Activated CD4-positive, alpha-beta T cell treated with anti-CD3 and anti-CD28 coated beads for 4 hours (primary cell): Measurements from ENCODE around the gene AFG1L.
"Not testable (repeated sequence)": the region's sequence is repeated elsewhere in the genome, so short reads cannot be mapped to it uniquely, and the experiment has no call there.

Source experiments
- DNase-seq, 2 donors: peaks; one replicate each; pipeline ENCODE4 v3.0.0-alpha.2; 2020

Gene AFG1L

DNA sequence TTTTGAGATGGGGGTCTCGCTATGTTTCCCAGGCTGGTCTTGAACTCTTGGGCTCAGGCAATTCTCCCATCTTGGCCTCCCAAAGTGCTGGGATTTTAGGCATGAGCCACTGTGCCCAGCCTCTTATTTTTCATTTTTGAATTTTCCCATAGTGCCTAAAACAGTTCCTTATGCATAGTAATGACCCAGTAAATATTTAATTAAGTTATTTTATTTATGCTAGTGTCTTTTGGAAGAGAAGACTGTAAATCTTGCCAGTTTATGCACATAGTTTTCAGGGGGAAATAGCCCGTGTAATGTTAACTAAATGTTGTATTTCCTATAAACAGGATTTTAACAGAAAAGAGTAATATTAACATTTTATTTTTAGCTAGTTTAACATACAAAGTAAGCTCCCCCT, 60.3 kb downstream of the AFG1L start:
- DNase-seq = no peak

DNA sequence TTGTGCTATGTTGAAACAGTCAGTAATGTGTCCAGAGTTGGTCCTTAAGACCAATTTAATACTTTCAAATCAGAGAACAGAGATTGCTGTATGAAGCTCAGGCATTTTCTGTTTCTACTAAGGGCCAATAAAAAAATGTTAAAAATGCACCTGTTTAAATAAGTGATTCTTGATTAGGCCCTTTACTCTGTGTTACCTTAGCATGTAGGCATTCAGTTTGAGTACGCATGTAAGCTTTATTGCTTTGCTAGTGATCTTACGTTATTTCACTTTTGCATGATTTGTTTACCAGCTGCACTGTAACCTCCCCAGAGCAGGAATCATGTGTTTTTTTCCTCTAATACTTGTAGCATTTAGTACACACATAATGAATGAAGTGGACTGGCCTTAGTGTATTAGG, 61.0 kb downstream of the AFG1L start:
- no peak for DNase-seq

DNA sequence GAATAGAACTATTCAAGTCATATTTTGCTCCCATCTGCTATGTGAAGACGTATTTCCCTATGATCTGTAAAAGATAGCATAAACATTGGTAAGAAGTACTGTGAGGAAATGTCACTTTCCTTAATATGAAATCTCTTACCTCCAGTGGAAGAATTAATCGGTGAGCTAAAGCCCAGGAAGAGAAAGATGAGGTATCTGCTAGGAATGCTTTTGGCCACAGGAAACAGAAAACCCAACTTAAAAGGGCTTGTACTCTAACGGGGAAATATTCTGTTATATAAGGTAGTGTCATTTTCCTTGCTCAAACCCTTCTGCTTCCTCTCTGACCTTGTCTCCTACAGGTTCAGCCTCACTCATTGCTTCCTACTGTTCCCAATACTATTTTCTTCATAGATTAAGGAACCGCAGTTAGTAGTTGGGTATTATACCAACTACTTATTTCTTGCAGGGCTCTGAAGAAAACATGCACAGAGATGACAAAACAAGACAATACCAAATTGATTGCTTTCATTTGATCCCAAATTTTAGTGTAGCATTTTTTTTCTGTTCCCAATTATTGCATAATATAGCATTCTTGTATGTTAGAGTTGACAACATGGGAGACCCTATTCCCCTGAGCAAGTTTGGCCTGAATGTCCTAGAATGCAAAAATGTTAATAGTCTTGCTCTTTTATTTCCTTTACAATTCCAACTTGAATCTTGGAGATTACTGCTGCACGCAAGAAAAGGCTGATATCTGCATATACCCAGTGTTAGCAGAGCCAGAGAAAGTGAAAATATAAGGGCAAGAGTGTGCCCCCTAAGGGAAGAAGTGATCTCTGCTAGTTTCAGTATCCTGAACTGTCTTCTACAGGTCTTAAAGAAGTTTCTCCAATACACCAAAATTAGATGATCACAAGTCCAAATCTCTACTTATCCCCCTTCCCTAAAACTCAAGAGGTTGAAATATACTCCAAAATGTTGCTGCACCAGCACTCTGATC, 65.3 kb downstream of the AFG1L start:
- DNase-seq = no peak

DNA sequence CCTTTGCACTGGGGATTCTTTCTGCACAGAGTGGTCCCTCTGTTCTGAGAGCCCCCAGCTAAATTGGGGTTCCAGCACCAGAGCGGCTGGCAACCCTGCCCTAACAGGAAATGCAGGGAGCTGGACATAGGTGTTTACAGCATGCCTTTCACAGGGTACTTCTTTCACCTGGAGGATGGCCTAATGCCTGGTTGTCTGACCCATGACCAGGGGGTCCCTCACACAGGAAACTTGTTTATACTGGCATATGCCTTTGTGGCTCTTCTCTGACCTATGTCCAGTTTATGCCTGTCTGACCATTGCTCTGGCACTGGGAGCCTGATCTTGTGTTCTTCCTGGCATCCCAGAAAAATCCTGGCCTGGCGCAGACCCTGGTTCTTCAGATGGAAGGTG, 66.1 kb downstream of the AFG1L start:
- no peak for DNase-seq

DNA sequence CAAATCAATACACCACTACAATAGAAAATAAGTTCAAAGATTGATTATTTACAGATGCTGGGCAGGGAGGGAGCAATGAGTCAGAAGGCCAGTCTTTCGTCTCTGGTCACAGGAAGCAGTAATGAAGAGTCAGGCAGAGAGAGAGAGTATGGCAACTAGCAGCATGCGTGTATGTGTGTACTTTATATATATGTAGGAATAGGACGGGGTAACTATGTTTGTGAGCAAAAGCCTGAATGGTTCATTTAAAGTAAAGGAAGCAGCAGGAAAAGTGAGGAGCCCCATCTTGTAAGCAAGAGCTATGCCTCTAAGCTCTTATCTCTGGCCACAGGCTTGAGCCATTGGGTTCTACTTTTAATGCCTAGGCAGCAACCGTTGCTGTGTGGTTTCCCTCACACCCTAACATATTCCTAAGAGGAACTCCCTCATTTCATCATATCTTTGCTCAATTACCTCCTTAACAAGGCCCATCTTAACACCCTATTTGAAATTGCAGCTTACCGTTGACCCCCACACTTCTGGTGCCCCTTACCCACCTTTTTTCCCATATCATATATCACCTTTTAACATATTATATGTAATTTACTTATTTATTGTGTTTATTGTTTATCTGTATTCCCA, 66.6 kb downstream of the AFG1L start:
- DNase-seq = no peak

DNA sequence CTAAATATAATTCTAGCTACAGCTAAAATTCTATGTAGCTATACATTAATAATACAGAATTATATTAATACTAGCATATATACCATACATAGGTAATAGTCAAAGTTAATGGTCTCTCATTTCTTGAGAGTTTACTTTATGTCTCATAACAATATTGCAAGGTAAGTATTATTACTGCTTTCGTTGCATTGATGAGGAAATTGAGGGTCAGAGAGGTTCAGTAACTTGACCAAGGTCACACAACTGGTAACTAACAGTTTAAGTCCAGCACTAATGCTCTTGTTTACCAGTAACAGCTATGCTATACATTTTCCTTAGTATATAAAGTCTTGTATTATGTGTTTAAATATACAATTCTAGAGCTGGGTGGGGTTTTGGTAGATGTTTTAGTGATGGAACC, 67.6 kb downstream of the AFG1L start:
- no peak for DNase-seq

DNA sequence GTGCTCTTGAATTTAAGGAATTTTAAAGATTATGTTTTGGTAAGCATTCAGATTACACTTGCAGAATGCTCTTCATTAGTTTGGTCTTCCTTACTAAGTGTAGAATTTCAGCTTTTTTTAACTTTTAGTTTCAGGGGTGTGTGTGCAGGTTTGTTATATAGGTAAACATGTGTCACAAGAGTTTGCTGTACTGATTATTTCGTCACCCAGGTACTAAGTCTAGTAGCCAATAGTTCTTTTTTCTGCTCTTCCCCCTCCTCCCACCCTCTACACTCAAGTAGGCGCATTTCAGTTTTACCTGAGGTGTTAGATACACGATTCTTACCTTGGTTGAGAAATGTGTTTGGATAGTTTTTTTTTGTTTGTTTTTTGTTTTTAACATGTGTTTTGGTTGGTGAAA, 68.3 kb downstream of the AFG1L start:
- DNase-seq = no peak

DNA sequence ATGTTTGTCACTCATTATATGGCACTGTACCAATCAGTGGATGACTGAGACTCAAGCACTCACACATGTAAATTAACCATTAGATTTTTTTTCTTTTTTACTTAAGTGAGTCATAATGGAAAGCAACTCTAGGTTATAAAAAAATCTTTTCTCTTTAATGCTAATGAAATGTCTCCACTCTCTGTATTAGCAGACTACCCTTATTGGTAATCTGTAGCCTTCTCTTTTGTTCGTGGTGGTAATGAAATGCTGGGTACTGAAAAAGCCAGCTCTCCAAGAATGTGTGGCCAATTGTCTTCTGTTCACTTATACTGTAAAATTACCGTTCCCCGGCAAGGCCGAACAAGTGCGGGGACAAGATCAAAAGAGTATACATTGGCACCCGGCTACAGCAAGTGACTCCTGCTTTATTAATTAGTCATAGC, 69.0 kb downstream of the AFG1L start:
- no peak for DNase-seq

DNA sequence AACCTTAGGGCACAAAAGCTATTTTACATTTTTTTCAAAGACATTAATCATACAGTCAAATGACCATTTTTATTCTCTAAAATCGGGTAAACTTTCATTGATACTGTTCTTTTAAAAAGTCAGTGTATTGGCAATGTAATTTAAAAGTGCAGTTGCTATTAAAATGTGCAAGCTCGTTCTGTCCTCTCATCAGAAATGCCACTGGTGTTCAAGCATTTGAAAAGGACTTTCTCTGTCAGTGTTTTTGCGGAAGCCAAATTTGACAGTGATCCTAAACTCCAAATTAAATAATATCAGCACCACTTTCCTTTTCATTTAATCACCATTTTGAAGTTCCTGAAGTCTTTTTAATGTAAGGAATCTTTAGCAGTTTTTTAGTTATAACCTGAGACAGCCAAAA, 69.6 kb downstream of the AFG1L start:
- DNase-seq = no peak

DNA sequence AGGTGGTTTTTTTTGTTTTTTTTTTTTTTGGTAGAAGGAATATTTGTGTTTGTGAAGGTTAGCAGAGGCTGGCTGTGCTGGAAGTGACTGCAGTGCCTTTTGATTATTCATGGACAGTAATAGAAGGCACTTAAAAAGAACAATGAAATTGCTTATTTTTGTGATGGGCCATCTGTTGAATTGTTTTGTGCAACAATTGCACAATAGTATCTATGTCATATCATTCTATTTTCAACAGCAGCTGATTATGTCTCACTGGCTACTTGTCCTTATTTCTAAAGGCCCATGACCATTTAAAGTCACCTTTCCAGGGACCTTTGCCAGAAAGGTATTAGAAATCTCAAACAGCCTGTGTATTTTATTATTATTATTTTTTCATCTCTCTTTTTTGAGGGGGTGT, 70.6 kb downstream of the AFG1L start:
- DNase-seq = no peak

DNA sequence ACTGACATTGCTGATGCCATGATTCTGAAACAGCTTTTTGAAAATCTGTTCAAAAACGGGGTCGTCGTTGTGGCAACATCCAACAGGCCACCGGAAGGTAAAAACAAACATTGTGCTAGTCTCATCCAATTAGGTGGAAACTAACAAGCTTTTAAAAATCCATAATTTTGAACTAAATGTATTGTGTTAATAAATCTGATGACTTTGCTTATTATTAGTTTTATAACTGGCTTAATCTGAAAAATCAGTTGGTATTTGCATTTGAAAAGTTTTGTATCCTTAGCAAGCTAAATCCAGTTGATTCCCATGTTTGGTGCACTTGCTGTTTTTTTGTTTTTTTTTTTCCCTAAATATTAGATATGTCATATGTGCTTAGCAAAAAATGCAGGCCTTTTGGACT, 71.4 kb downstream of the AFG1L start:
- no peak for DNase-seq

DNA sequence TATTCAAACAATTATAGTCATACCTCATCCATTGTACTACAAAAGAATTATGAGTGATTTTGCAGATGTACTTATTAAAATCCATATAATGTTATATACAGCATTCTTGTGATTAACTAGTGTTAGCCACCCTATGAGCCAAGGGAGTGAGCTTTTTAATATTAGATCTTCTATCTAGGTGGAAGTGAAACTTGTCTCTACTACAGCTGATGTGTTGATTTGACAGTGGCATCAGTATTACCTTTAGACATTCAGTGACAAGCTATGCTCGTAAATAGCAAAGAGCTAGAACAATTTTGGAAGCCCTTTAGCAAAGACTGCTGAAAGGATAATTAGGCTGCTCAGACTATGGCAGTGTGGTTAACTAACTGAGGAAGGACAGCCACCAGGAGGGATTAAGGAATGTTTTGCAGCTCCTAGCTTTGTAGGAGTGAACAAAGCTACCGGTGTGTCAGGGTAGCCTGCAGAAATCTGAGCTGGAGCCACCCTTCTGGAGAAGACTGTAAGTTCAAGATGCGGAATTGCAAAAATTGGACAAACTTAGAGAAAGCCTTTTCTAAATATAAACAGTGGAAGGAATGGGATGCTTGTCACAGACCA, 73.7 kb downstream of the AFG1L start:
- no peak for DNase-seq

DNA sequence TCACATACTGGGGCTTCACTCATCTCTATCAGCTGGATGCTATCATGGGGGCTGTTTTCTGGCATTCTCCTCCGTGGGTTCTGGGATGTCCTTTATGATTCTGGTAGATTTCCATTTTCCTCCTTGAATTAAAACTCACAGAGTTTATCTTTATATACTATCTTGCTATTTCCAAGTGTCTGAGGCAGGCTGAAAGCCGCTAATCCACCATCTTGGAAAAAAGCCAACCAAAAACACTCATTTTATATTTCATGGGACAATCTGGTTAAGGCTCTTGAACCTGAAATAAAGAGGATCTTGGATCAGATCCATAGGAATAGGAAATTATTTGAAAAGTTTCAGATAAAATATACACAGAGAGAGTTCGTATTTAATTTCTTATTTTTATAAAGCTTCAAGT, 86.0 kb downstream of the AFG1L start:
- no peak for DNase-seq

DNA sequence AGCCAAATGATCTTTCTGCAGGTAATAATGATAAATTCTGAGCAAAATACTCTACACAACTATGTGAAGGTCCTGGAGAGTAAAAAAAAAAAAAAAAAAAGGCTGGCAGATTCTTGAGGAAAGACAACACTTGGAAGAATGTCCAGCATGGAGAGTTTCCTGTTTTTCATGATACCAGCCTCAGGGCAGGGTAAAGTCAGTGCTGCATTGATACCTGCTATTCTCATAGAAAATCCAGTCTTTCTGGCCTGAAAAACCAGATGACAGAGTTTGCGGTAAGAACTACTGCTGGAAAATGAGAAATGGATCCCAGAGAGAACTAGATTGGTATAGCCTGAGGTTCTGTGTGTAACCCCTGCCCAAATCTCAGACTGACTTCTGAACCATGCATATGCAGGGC, 89.1 kb downstream of the AFG1L start:
- DNase-seq = no peak

DNA sequence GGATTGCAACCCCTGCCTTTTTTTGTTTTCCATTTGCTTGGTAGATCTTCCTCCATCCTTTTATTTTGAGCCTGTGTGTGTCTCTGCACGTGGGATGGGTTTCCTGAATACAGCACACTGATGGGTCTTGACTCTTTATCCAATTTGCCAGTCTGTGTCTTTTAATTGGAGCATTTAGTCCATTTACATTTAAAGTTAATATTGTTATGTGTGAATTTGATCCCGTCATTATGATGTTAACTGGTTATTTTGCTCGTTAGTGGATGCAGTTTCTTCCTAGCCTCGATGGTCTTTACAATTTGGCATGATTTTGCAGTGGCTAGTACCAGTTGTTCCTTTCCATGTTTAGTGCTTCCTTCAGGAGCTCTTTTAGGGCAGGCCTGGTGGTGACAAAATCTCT, 94.3 kb downstream of the AFG1L start:
- DNase-seq = not testable (repeated sequence)

DNA sequence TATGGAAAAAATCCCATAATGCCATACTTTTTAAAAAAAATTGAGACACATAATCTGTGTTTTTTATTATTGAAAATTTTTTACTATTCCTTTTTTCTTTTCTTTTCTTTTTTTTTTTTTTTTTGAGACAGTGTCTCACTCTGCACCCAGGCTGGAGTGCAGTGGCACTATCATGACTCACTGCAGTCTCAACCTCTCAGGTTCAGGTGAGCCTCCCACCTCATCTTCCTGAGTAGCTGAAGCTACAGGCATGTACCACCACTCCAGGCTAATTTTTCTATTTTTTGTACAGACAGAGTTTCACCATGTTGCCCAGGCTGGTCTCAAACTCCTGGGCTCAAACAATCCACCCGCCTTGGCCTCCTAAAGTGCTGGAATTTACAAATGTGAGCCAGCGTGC, 100.4 kb downstream of the AFG1L start:
- DNase-seq = no peak

DNA sequence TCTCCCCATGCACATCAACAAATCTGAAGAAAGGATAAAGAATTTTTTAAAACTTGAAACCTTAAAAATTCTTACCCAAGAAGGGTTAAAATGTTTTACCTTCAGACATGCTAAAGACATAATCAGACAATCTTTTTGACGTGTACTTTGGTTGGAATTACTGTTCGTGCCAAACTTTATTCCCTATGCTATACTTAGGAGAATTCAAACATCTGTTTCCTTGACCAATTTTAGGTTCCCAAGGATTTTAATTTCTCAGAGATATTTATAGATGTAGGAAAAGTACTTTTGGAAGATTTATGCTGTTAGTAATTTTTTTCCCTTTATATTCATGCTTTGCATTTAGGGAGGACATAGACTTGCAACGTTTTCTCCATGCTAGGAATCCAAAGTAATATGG, 108.4 kb downstream of the AFG1L start:
- no peak for DNase-seq

DNA sequence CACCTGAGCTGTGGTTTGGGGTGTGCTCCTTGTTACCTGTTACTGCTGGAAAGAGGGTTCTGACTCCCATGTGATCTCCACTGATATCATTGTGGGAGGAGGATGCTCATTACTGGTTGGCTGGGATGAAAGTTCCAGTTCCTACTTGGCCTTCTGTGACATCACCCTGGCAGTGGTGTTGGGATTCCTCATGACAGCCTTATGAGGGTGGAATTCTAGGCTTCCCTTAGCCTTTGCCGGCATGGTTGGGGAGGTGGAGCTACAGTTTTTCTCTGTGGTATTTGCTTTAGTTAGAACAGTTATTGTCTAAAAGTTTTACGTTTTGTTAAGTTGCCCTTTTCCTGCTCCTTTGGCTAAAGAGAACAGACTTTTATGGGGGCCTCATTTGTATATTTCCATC, 112.1 kb downstream of the AFG1L start:
- no peak for DNase-seq

DNA sequence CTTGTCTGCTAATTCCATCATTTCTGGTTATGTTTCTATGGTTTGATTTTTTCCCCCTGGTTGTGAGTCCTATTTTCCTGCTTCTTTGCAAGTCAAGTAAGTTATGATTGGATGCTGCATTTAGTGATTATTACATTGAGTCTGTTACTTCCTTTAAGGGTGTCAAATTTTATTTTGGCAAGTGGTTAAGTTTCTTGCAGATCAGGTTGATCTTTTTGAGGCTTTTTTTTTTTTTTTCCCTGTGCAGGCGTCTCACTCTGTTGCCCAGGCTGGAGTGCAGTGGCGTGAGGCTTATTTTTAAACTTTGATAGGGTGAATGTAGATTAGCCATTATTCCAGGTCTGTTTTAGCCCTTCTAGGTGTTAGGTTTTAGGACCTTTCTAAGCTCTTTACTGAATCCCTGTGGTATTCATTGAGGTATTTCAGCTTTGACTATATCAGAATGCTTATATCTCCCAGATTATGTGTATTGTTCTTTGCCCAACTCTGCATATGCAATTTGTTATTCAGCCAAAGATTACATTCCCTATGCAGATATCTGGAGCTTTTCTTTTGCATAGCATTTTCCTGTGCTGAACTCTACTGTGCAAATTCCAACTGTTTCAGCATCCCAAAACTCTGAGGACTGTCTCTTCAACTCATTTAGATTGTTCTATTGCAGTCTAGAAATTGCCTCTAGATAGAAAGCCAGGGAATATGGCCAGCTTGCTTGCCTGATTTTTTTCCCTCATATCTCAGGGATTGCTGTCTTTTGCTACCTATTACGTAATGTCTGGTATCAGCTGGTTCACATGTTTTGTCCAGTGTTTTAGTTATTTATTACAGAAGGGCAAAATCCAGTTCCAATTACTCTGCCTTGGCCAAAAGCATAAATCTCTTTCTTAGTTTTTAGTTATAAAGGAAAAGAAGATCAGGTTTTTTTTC, 113.3 kb downstream of the AFG1L start:
- no peak for DNase-seq

DNA sequence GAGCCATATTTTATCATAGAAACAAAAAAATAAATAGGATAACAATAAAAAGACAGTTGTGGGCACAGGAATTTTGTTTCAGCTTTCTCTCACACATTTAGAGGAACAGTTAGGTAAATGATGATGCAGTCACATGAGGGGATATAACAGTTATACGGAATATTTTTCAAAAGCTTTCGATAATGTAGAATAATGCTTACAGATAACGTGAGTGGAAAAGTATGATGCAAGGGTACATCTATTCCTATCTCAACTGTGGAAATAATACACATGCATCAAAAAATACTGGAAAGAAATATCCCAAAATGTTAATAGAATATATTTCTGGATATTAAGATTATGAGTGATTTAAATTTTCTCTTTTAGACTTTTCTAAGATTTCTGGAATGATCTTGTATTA, 114.0 kb downstream of the AFG1L start:
- DNase-seq = no peak

DNA sequence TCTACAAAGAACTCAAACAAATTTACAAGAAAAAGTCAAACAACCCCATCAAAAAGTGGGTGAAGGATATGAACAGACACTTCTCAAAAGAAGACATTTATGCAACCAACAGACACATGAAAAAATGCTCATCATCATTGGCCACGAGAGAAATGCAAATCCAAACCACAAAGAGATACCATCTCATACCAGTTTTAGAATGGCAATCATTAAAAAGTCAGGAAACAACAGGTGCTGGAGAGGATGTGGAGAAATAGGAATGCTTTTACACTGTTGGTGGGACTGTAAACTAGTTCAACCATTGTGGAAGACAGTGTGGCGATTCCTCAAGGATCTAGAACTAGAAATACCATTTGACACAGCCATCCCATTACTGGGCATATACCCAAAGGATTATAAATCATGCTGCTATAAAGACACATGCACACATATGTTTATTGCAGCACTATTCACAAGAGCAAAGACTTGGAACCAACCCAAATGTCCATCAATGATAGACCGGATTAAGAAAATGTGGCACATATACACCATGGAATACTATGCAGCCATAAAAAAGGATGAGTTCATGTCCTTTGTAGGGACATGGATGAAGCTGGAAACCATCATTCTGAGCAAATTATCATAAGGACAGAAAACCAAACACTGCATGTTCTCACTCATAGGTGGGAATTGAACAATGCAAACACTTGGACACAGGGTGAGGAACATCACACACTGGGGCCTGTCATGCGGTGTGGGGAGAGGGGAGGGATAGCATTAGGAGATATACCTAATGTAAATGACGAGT, 121.4 kb downstream of the AFG1L start:
- not testable (repeated sequence) for DNase-seq

DNA sequence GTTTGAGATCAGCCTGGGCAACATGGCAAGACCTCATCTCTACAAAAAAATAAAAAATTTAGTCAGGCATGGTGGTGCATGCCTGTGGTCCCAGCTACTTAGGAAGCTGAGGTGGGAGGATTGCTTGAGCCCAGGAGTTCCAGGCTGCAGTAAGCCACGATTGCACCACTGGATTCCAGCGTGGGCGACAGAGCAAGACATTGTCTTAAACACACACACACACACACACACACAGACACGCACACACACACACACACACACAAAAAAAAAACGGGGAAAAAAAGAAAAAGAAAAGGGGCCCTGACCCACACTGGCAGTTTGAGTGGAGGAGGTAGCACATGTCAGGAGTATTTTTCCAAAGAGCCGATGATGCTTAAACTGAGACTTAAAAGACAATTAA, 122.2 kb downstream of the AFG1L start:
- DNase-seq = no peak
